H1 (cell line): ENCODE results near the gene RAB25. TPM values are rescaled to one million over a fixed set of nuclear protein-coding genes. Genes with fewer than 3 reads are reported as not detected.

Experiments used
- CTCF ChIA-PET: fragments of 300-600 bp; sonication (Branson Sonifier 250); formaldehyde crosslinking; loops from one replicate; lab custom pipeline; 2021; ENCODE audit not compliant: partially characterized antibody; lab: Charles Lee
- POLR2A ChIA-PET: fragments of 300-600 bp; sonication (Branson Sonifier 250); formaldehyde crosslinking; loops from one replicate; lab custom pipeline; 2021; ENCODE audit warnings: inconsistent platforms; ENCODE audit not compliant: partially characterized antibody; lab: Charles Lee
- DNase-seq, 2 experiments: peaks; one replicate each; pipeline versions ENCODE4 v3.0.0 to v3.0.0-alpha.2; 2010 to 2022; ENCODE audit warnings: low spot score in 2 of 2, low read depth in 1 of 2, mixed read lengths in 1 of 2
- FAIRE-seq: peaks from 2 replicates; lab custom pipeline; 2011; peaks lifted over from hg19 to GRCh38; lab: Jason Lieb, UNC
- H2AFZ ChIP-seq: 2 replicates; pipeline ENCODE4 v1.8.1; 2012; ENCODE audit warnings: low read length, inconsistent platforms
- H2AK5ac ChIP-seq: 2 replicates; pipeline ENCODE4 v1.6.1; 2013; ENCODE audit warnings: low read depth, low read length
- H2BK120ac ChIP-seq: replicated peaks from 2 replicates; pipeline ENCODE3; 2013; ENCODE audit warnings: low read depth, low read length, inconsistent platforms
- H2BK12ac ChIP-seq: 2 replicates; pipeline ENCODE4 v1.6.1; 2013; ENCODE audit warnings: low read depth, low read length
- H2BK15ac ChIP-seq: 2 replicates; pipeline ENCODE4 v1.6.1; 2013; ENCODE audit warnings: low read length
- H2BK20ac ChIP-seq: 2 replicates; pipeline ENCODE4 v1.6.1; 2013; ENCODE audit warnings: low read length
- H2BK5ac ChIP-seq: 2 replicates; pipeline ENCODE4 v1.6.1; 2013; ENCODE audit warnings: low read depth, low read length
- H3K14ac ChIP-seq: 2 replicates; pipeline ENCODE4 v1.6.1; 2013; ENCODE audit warnings: inconsistent platforms; ENCODE audit not compliant: insufficient read length
- H3K18ac ChIP-seq: 2 replicates; pipeline ENCODE4 v1.6.1; 2013; ENCODE audit warnings: low read length; ENCODE audit errors: extremely low read depth
- H3K23ac ChIP-seq: 2 replicates; pipeline ENCODE4 v1.6.1; 2013; ENCODE audit warnings: inconsistent platforms; ENCODE audit not compliant: insufficient read length
- H3K23me2 ChIP-seq: 2 replicates; pipeline ENCODE4 v1.6.1; 2013; ENCODE audit warnings: low read depth, low read length
- H3K27ac ChIP-seq: 2 replicates; pipeline ENCODE4 v1.6.1; 2011; ENCODE audit warnings: low read depth, low read length, inconsistent platforms
- H3K27me3 ChIP-seq, 4 experiments: replicated peaks in 1 of 4; 1 replicate in 1 of 4; 2 replicates in 3 of 4; pipeline versions ENCODE4 v1.6.1 to v1.8.1; 2011 to 2013; ENCODE audit warnings: low read length in 3 of 4, mild to moderate bottlenecking in 3 of 4, inconsistent platforms in 2 of 4, mixed read lengths in 2 of 4, moderate library complexity in 1 of 4; ENCODE audit not compliant: control insufficient read depth in 3 of 4, insufficient read depth in 3 of 4; ENCODE audit errors: extremely low read depth in 1 of 4
- H3K36me3 ChIP-seq, 4 experiments: 2 replicates each; pipeline versions ENCODE4 v1.6.1 to v1.8.1; 2011 to 2013; ENCODE audit warnings: mild to moderate bottlenecking in 4 of 4, low read length in 3 of 4, moderate library complexity in 2 of 4, control low read depth in 1 of 4, inconsistent platforms in 1 of 4; ENCODE audit not compliant: insufficient read depth in 4 of 4, control insufficient read depth in 2 of 4
- H3K4ac ChIP-seq: replicated peaks from 2 replicates; pipeline ENCODE3; 2013; ENCODE audit warnings: low read length, low read depth, mixed read lengths, inconsistent platforms; ENCODE audit not compliant: insufficient read length
- H3K4me1 ChIP-seq, 4 experiments: replicated peaks in 1 of 4; 1 replicate in 1 of 4; 2 replicates in 3 of 4; pipeline versions ENCODE4 v1.6.1 to v1.8.1; 2011 to 2013; ENCODE audit warnings: low read length in 3 of 4, inconsistent platforms in 2 of 4, mixed read lengths in 1 of 4; ENCODE audit not compliant: insufficient read depth in 4 of 4, control insufficient read depth in 3 of 4
- H3K4me2 ChIP-seq, 2 experiments: 2 replicates each; pipeline versions ENCODE4 v1.6.1 to v1.8.1; 2011 to 2013; ENCODE audit warnings: low read depth in 2 of 2, low read length in 2 of 2, control low read depth in 1 of 2, inconsistent platforms in 1 of 2, mild to moderate bottlenecking in 1 of 2; ENCODE audit not compliant: insufficient read depth in 1 of 2
- H3K4me3 ChIP-seq, 4 experiments: fragments of 200-600, 300-600 bp in 1 of 4; sonication (generic), shearing (Covaris generic), sonication (Bioruptor Twin) in 1 of 4; 2 replicates each; pipeline versions ENCODE4 v1.5.1 to v1.8.1; 2011 to 2016; ENCODE audit warnings: low read length in 4 of 4, low read depth in 3 of 4, control low read depth in 2 of 4, inconsistent platforms in 2 of 4, mild to moderate bottlenecking in 2 of 4, mixed read lengths in 1 of 4, moderate library complexity in 1 of 4; ENCODE audit not compliant: insufficient read depth in 2 of 4; ENCODE audit errors: extremely low read depth in 1 of 4
- H3K56ac ChIP-seq: replicated peaks from 2 replicates; pipeline ENCODE3; 2013; ENCODE audit warnings: low read depth, mild to moderate bottlenecking, mixed read lengths, low read length, inconsistent platforms; ENCODE audit not compliant: insufficient read length
- H3K79me1 ChIP-seq: 2 replicates; pipeline ENCODE4 v1.6.1; 2013; ENCODE audit warnings: low read depth, low read length, control low read depth
- H3K79me2 ChIP-seq, 2 experiments: 2 replicates each; pipeline versions ENCODE4 v1.6.1 to v1.8.1; 2012 to 2013; ENCODE audit warnings: low read length in 2 of 2, mild to moderate bottlenecking in 2 of 2, inconsistent platforms in 1 of 2; ENCODE audit not compliant: insufficient read depth in 2 of 2, control insufficient read depth in 1 of 2
- H3K9ac ChIP-seq, 4 experiments: replicated peaks in 1 of 4; 1 replicate in 1 of 4; 2 replicates in 3 of 4; pipeline versions ENCODE4 v1.6.1 to v1.8.1; 2011 to 2013; ENCODE audit warnings: low read depth in 3 of 4, low read length in 3 of 4, control low read depth in 2 of 4, mild to moderate bottlenecking in 2 of 4, moderate library complexity in 2 of 4, inconsistent platforms in 1 of 4; ENCODE audit errors: extremely low read depth in 1 of 4
- H3K9me3 ChIP-seq, 2 experiments: 2 replicates each; pipeline versions ENCODE4 v1.6.1 to v1.8.1; 2012 to 2013; ENCODE audit warnings: mild to moderate bottlenecking in 2 of 2, moderate library complexity in 2 of 2, control low read depth in 1 of 2, inconsistent platforms in 1 of 2, low read depth in 1 of 2, low read length in 1 of 2, mixed read lengths in 1 of 2; ENCODE audit not compliant: insufficient read depth in 2 of 2
- H4K20me1 ChIP-seq, 2 experiments: replicated peaks in 1 of 2; 2 replicates each; pipeline versions ENCODE3 to v1.8.1; 2011 to 2013; ENCODE audit warnings: inconsistent platforms in 2 of 2, low read length in 2 of 2, mild to moderate bottlenecking in 1 of 2; ENCODE audit not compliant: insufficient read depth in 2 of 2, control insufficient read depth in 1 of 2
- H4K5ac ChIP-seq: 2 replicates; pipeline ENCODE4 v1.6.1; 2013; ENCODE audit warnings: low read length, low read depth, mixed read lengths, inconsistent platforms; ENCODE audit not compliant: insufficient read length
- H4K8ac ChIP-seq: 2 replicates; pipeline ENCODE4 v1.8.0; 2013; ENCODE audit warnings: mild to moderate bottlenecking, moderate library complexity, low read length, inconsistent platforms; ENCODE audit not compliant: insufficient read depth; ENCODE audit errors: extremely low read depth
- H4K91ac ChIP-seq: replicated peaks from 2 replicates; pipeline ENCODE3; 2013; ENCODE audit warnings: low read length, mixed read lengths, inconsistent platforms; ENCODE audit not compliant: insufficient read length
- ASH2L ChIP-seq: fragments of 200-600, 300-600 bp; sonication (generic); IDR thresholded peaks from one replicate; pipeline ENCODE4 v1.7.1; 2017; ENCODE audit warnings: low read length
- EZH2 ChIP-seq: fragments of 200-600 bp; sonication (generic); IDR thresholded peaks from 2 replicates; pipeline ENCODE4 v1.7.1; 2012; ENCODE audit warnings: low read depth, mild to moderate bottlenecking, moderate library complexity, low read length, inconsistent platforms; ENCODE audit not compliant: severe bottlenecking
- PHF8 ChIP-seq: fragments of 200-600 bp; sonication (generic); conservative IDR thresholded peaks from 2 replicates; pipeline ENCODE4 v1.7.1; 2012; ENCODE audit warnings: low read depth, mild to moderate bottlenecking, inconsistent platforms, low read length, moderate library complexity
- WGBS, 2 experiments: shearing (Covaris generic) in 1 of 2; methylation state at CpG; one replicate each; pipeline versions ENCODE4 v1.1.6 to v1.1.7; 2013 to 2015; ENCODE audit warnings: low lambda C conversion rate in 2 of 2, mixed read lengths in 2 of 2, inconsistent platforms in 1 of 2, low coverage in 1 of 2, missing lambda C conversion rate in 1 of 2; ENCODE audit not compliant: insufficient replicate concordance in 2 of 2, insufficient coverage in 1 of 2, insufficient read length in 1 of 2; ENCODE audit errors: extremely low coverage in 1 of 2, missing lambda C conversion rate in 1 of 2; 5-methylcytosine and 5-hydroxymethylcytosine counted together
- polyA plus RNA-seq, 7 experiments: library from polyadenylated mRNA; depleted of rRNA in 3 of 7; stranded (reverse) in 5 of 7; unstranded in 2 of 7; fragments of >200 nt in 5 of 7; fragments of 200-250 nt in 2 of 7; gene quantifications; 1 replicate in 5 of 7; 2 replicates in 1 of 7; 4 replicates in 1 of 7; pipeline versions ENCODE4 v1.2.1 to v1.2.3, GENCODE V29; 2011 to 2013; ENCODE audit warnings: missing spikeins in 2 of 7, mixed read lengths in 2 of 7
- total RNA-seq: library from RNA; stranded (reverse); fragmentation: NEBNext Ultra II Directional; extraction: Animal tissue kit (Norgen Biotek cat#: 25700); gene quantifications from 2 replicates; pipeline ENCODE4 v1.2.1, GENCODE V29; 2021

The RAB25 gene
- total and polyA plus RNA-seq, 2 of the 8 experiments (the other 6 are each of a cell fraction or from before 2014, with no cell fraction given) = 34.8 to 98.2 TPM

GRCh38 chr1:156101880-156102279, 40.9 kb downstream of the RAB25 start:
- H3K79me2 ChIP-seq = no peaks in the 10 kb centered on the region
- no peaks in the 10 kb centered on the region; a peak in 1 of 7 replicates for H3K27me3 ChIP-seq
- WGBS, 2 experiments = 83% methylated on average over 6 of the region's 6 CpGs; no CpG with 5 or more reads in 1 of the 2 experiments
- H3K27ac ChIP-seq = no peak overlapping the region
- peak overlapping the region; percentile 86 for H2BK12ac ChIP-seq
- peaks cover 7% of the 10 kb centered on the region; the same call in 1 of the 2 replicates for H3K23me2 ChIP-seq
- FAIRE-seq = no peak
- H3K4ac ChIP-seq = no peak overlapping the region
- no peak overlapping the region for H3K14ac ChIP-seq
- H2BK120ac ChIP-seq = no peak overlapping the region
- 0 out of 2 replicates have a peak overlapping the region, but pooled peaks have one; percentile 8 for H2BK5ac ChIP-seq
- H4K91ac ChIP-seq = no peak overlapping the region
- 0 out of 2 replicates have a peak overlapping the region, but pooled peaks have one; percentile 36 for H3K18ac ChIP-seq
- H3K9ac ChIP-seq = no peak overlapping the region
- peaks cover 2% of the 10 kb centered on the region; the same call in 1 of the 2 replicates for H3K79me1 ChIP-seq
- ChIA-PET POLR2A (interaction anchor here (0.7 to 29.6 kb wide), 6 partner anchors 10 to 111 kb away, joined by 3 to 763 read pairs (median 4); partner anchors contain the start of genes LMNA, MEX3A and PMF1), CTCF (interaction anchor here (0.6 to 29.5 kb wide), 8 partner anchors 6 to 118 kb away, joined by 3 to 1994 read pairs (median 3); partner anchors contain the start of genes LMNA, MEX3A and PMF1)
- H4K20me1 ChIP-seq = peaks cover 0 to 6% of the 10 kb centered on the region in 2 experiments
- no peak overlapping the region for H3K56ac ChIP-seq
- no peaks in the 10 kb centered on the region for H3K36me3 ChIP-seq
- H4K5ac ChIP-seq = no peak overlapping the region
- H3K4me1 ChIP-seq = peaks cover under 1 to 33% (median 27%) of the 10 kb centered on the region in 4 experiments
- peak overlapping the region; percentile 90; the same call in 1 of the 2 replicates for H2BK15ac ChIP-seq
- no peak overlapping the region for H3K4me2 ChIP-seq
- no peak for DNase-seq
- H2BK20ac ChIP-seq = no peak overlapping the region
- H3K9me3 ChIP-seq = no peaks in the 10 kb centered on the region
- H2AFZ ChIP-seq = no peak overlapping the region
- H3K4me3 ChIP-seq = no peak overlapping the region
- H4K8ac ChIP-seq = no peak overlapping the region
- H3K23ac ChIP-seq = no peak overlapping the region
- 0 out of 2 replicates have a peak overlapping the region, but pooled peaks have one; percentile 55 for H2AK5ac ChIP-seq
- TF ChIP-seq PHF8 (no peak), EZH2 (no peak), ASH2L (no peak)
